ENCODE results near the gene AGPAT1.

AGPAT1 gene

GRCh38 chr6:32218167-32218566, 42.3 kb upstream of the AGPAT1 start:
- no peak overlapping the region for H3K4me3 ChIP-seq (ENCODE audit: low read depth, low read length)
- ChIA-PET CTCF (interaction anchor here (1.6 kb wide), 1 partner anchor 27 kb away, joined by 5 read pairs; no protein-coding TSS in a partner anchor), POLR2A (no interaction called here)
- TF ChIP-seq, protein P1, sequence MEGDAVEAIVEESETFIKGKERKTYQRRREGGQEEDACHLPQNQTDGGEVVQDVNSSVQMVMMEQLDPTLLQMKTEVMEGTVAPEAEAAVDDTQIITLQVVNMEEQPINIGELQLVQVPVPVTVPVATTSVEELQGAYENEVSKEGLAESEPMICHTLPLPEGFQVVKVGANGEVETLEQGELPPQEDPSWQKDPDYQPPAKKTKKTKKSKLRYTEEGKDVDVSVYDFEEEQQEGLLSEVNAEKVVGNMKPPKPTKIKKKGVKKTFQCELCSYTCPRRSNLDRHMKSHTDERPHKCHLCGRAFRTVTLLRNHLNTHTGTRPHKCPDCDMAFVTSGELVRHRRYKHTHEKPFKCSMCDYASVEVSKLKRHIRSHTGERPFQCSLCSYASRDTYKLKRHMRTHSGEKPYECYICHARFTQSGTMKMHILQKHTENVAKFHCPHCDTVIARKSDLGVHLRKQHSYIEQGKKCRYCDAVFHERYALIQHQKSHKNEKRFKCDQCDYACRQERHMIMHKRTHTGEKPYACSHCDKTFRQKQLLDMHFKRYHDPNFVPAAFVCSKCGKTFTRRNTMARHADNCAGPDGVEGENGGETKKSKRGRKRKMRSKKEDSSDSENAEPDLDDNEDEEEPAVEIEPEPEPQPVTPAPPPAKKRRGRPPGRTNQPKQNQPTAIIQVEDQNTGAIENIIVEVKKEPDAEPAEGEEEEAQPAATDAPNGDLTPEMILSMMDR (IDR thresholded peaks at IDR 0.05; ENCODE audit: insufficient read depth, low read length, missing control alignments) = no peak
- DNase-seq (ENCODE audit: low read depth, low spot score) = no peak

GRCh38 chr6:32216998-32217397, 41.1 kb upstream of the AGPAT1 start:
- POLR2A ChIA-PET = no interaction called here
- CTCF ChIA-PET = interaction anchor here (1.1 to 1.6 kb wide), 2 partner anchors 28 to 37 kb away, joined by 3 to 5 read pairs; no protein-coding TSS in a partner anchor
- TF ChIP-seq, protein P1 (IDR thresholded peaks at IDR 0.05; ENCODE audit: insufficient read depth, low read length, missing control alignments) = no peak
- no peak for DNase-seq (ENCODE audit: low read depth, low spot score)
- no peak overlapping the region for H3K4me3 ChIP-seq (ENCODE audit: low read depth, low read length)

DNA sequence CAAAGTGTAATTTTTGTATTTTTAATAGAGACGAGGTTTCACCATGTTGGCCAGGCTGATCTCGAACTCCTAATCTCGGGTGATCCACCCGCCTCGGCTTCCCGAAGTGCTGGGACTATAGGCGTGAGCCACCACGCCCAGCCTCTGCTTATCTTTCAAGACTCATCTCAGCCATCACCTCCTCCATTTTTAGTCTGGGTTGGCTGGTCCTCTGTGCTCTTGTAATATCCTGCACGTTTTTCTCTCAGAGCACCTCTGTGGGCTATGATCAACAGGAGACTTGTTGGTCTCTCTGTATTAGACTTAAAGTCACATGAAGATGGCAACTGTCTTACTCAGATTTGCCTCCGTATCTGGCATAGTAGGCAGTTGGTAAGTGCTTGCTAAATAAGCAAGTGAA, 40.4 kb upstream of the AGPAT1 start:
- CTCF ChIA-PET = no interaction called here
- POLR2A ChIA-PET = no interaction called here
- H3K4me3 ChIP-seq (ENCODE audit: low read depth, low read length) = no peak overlapping the region
- TF ChIP-seq, protein P1 (IDR thresholded peaks at IDR 0.05; ENCODE audit: insufficient read depth, low read length, missing control alignments) = no peak
- no peak for DNase-seq (ENCODE audit: low read depth, low spot score)

DNA sequence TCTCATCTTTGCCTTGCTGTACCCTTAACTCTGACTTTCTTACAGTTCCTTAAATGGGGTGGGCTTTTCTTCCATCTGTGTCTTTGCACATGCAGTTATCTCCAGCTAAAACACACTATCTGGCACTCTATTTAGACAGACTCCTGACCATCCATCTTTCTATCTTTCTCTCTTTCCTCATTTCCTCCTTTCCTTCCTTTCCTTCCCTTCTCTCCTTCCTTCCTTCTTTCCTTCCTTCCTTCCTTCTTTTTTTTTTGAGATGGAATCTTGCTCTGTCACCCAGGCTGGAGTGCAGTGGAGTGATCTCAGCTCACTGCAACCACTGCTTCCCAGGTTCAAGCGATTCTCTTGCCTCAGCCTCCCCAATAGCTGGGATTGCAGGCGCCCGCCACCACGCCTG, 39.7 kb upstream of the AGPAT1 start:
- TF ChIP-seq, protein P1 (IDR thresholded peaks at IDR 0.05; ENCODE audit: insufficient read depth, low read length, missing control alignments) = no peak
- POLR2A ChIA-PET = no interaction called here
- H3K4me3 ChIP-seq (ENCODE audit: low read depth, low read length) = no peak overlapping the region
- DNase-seq (ENCODE audit: low read depth, low spot score) = no peak
- CTCF ChIA-PET = no interaction called here

DNA sequence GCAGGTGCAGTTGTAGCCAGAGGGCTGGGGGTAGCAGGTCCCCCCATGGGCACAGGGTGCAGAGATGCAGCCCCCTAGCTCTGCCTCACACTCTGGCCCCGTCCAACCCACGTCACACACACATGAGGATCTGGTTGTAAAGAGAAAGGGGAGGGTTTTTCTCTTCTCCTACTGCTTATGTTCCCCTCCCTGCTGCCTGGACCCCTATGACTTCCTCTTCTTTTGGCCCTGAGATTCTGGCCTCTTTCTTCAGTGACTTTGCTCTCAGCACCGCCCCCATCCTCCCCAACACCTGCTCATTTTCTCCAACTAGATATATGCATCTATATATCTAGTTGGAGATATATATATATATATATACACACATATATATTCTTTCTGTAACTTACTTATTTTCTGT, 38.2 kb upstream of the AGPAT1 start:
- DNase-seq (ENCODE audit: low read depth, low spot score) = no peak
- POLR2A ChIA-PET = no interaction called here
- TF ChIP-seq, protein P1 (IDR thresholded peaks at IDR 0.05; ENCODE audit: insufficient read depth, low read length, missing control alignments) = no peak
- no peak overlapping the region for H3K4me3 ChIP-seq (ENCODE audit: low read depth, low read length)
- CTCF ChIA-PET = no interaction called here

GRCh38 chr6:32213649-32214048, 37.8 kb upstream of the AGPAT1 start:
- TF ChIP-seq, protein P1 (IDR thresholded peaks at IDR 0.05; ENCODE audit: insufficient read depth, low read length, missing control alignments) = no peak
- no peak for DNase-seq (ENCODE audit: low read depth, low spot score)
- no peak overlapping the region for H3K4me3 ChIP-seq (ENCODE audit: low read depth, low read length)
- POLR2A ChIA-PET = no interaction called here
- CTCF ChIA-PET = interaction anchor here (1.7 kb wide), 1 partner anchor 95 kb away, joined by 4 read pairs; no protein-coding TSS in a partner anchor

All from AG04449 (cell line).